Mesodermal cell (in vitro differentiated cells): Measurements from ENCODE around the gene NXPE4.
"Not testable (repeated sequence)": the region's sequence is repeated elsewhere in the genome, so short reads cannot be mapped to it uniquely, and the experiment has no call there.

Experiments
- H3K27ac ChIP-seq: 2 replicates; pipeline ENCODE4 v1.7.0; 2013; ENCODE audit warnings: mild to moderate bottlenecking, low read depth, low read length, moderate library complexity; ENCODE audit not compliant: severe bottlenecking
- H3K36me3 ChIP-seq: 2 replicates; pipeline ENCODE4 v1.7.1; 2013; ENCODE audit warnings: mild to moderate bottlenecking, low read length, moderate library complexity; ENCODE audit not compliant: control insufficient read depth, insufficient read depth
- H3K4me1 ChIP-seq: one replicate; pipeline ENCODE4 v1.7.1; 2013; ENCODE audit warnings: mild to moderate bottlenecking, low read length; ENCODE audit not compliant: insufficient read depth, control insufficient read depth, poor library complexity, severe bottlenecking
- H3K4me3 ChIP-seq: 2 replicates; pipeline ENCODE4 v1.7.0; 2013; ENCODE audit warnings: low read length, control low read depth, mild to moderate bottlenecking; ENCODE audit not compliant: insufficient read depth, poor library complexity, severe bottlenecking; ENCODE audit errors: extremely low read depth
- H3K9me3 ChIP-seq: 2 replicates; pipeline ENCODE4 v1.7.1; 2013; ENCODE audit warnings: mild to moderate bottlenecking, low read length, moderate library complexity; ENCODE audit not compliant: control insufficient read depth
- WGBS, 2 experiments: methylation state at CpG; one replicate each; pipeline ENCODE4 v1.1.5; 2013; ENCODE audit warnings: missing lambda C conversion rate in 2 of 2; ENCODE audit not compliant: insufficient coverage in 2 of 2; 5-methylcytosine and 5-hydroxymethylcytosine counted together

The NXPE4 gene

GRCh38 chr11:114618139-114618538 lies 22.6 kb upstream of the NXPE4 start:
- H3K4me1 ChIP-seq, result no peaks in the 10 kb centered on the region
- no peaks in the 10 kb centered on the region for H3K36me3 ChIP-seq
- no peak overlapping the region for H3K27ac ChIP-seq
- H3K4me3 ChIP-seq, result no peak overlapping the region
- WGBS, 2 experiments, result 90 to 97% methylated on average over 5 of the region's 5 CpGs
- H3K9me3 ChIP-seq, result peaks cover 94% of the 10 kb centered on the region

GRCh38 chr11:114617157-114618124 lies 21.9 kb upstream of the NXPE4 start:
- Histone ChIP-seq H3K4me1 (no peaks in the 10 kb centered on the region), H3K36me3 (no peaks in the 10 kb centered on the region), H3K9me3 (peaks cover 93% of the 10 kb centered on the region), H3K27ac (no peak overlapping the region), H3K4me3 (no peak overlapping the region)
- 92 to 95% methylated on average over 24 of the region's 29 CpGs for WGBS, 2 experiments

GRCh38 chr11:114616516-114616915 lies 20.9 kb upstream of the NXPE4 start:
- Histone ChIP-seq H3K4me1 (no peaks in the 10 kb centered on the region), H3K36me3 (no peaks in the 10 kb centered on the region), H3K4me3 (no peak overlapping the region), H3K27ac (no peak overlapping the region), H3K9me3 (peaks cover 91% of the 10 kb centered on the region)
- whole genome bisulfite sequencing, 2 experiments, result 86 to 92% methylated on average over 7 to 8 of the region's 8 CpGs

- Histone ChIP-seq H3K36me3 (no peaks in the 10 kb centered on the region), H3K4me1 (no peaks in the 10 kb centered on the region), H3K9me3 (peaks cover 91% of the 10 kb centered on the region), H3K4me3 (no peak overlapping the region), H3K27ac (no peak overlapping the region)
- WGBS, 2 experiments, result 89 to 93% methylated on average over 15 to 17 of the region's 17 CpGs
Measured at GRCh38 chr11:114615448-114616361, 20.1 kb upstream of the NXPE4 start.

- Histone ChIP-seq H3K27ac (no peak overlapping the region), H3K4me1 (no peaks in the 10 kb centered on the region), H3K4me3 (no peak overlapping the region), H3K36me3 (no peaks in the 10 kb centered on the region), H3K9me3 (peaks cover 85% of the 10 kb centered on the region)
- WGBS, 2 experiments, result 88 to 95% methylated on average over 11 of the region's 11 CpGs
Measured at GRCh38 chr11:114614127-114614720, 18.6 kb upstream of the NXPE4 start.

GRCh38 chr11:114613094-114613493 lies 17.5 kb upstream of the NXPE4 start:
- not testable (repeated sequence) for H3K4me3 ChIP-seq, H3K27ac ChIP-seq, H3K4me1 ChIP-seq, H3K36me3 ChIP-seq
- peaks cover 83% of the 10 kb centered on the region for H3K9me3 ChIP-seq
- 91 to 98% methylated on average over 7 to 9 of the region's 9 CpGs for WGBS, 2 experiments

- 89 to 91% methylated on average over 9 of the region's 9 CpGs for WGBS, 2 experiments
- Histone ChIP-seq H3K4me1 (no peaks in the 10 kb centered on the region), H3K9me3 (peaks cover 78% of the 10 kb centered on the region)
Measured at GRCh38 chr11:114612686-114613085, 17.1 kb upstream of the NXPE4 start.

GRCh38 chr11:114612199-114612598 lies 16.6 kb upstream of the NXPE4 start:
- H3K4me1 ChIP-seq, result not testable (repeated sequence)
- peaks cover 75% of the 10 kb centered on the region for H3K9me3 ChIP-seq
- 87 to 89% methylated on average over 8 to 9 of the region's 9 CpGs for WGBS, 2 experiments

More at GRCh38 chr11:114612686-114613085, 17.1 kb upstream of the NXPE4 start:
- Histone ChIP-seq H3K27ac (no peak overlapping the region), H3K36me3 (no peaks in the 10 kb centered on the region), H3K4me3 (no peak overlapping the region)

GRCh38 chr11:114610984-114611944 lies 15.7 kb upstream of the NXPE4 start:
- no peaks in the 10 kb centered on the region for H3K36me3 ChIP-seq
- peaks cover 74% of the 10 kb centered on the region for H3K9me3 ChIP-seq
- H3K27ac ChIP-seq, result no peak overlapping the region
- H3K4me3 ChIP-seq, result no peak overlapping the region
- WGBS, 2 experiments, result 91 to 94% methylated on average over 16 to 17 of the region's 18 CpGs
- no peaks in the 10 kb centered on the region for H3K4me1 ChIP-seq

More at GRCh38 chr11:114612199-114612598, 16.6 kb upstream of the NXPE4 start:
- H3K4me3 ChIP-seq, H3K27ac ChIP-seq, H3K36me3 ChIP-seq: not testable (repeated sequence)
